IMR-90 (cell line): ENCODE data around the gene INO80D. TPM values are rescaled to one million over a fixed set of nuclear protein-coding genes. Genes with fewer than 3 reads are reported as not detected.

Source experiments
- ATAC-seq: fragments of 200-7000 bp; cut with Tn5 transposase; 2 replicates; pipeline ENCODE4 v1.9.1; 2020; ENCODE audit warnings: low read depth, mild to moderate bottlenecking, moderate library complexity
- BruUV-seq: library from RNA; stranded (reverse); fragments of 400-500 nt; replicated peaks from 2 replicates; lab custom pipeline; 2021; lab: Mats Ljungman, UMichigan
- CTCF ChIA-PET: fragments of 300-600 bp; formaldehyde crosslinking; extraction: SDS; loops from one replicate; lab custom pipeline; 2021; ENCODE audit warnings: antibody characterized with exemption; lab: Yijun Ruan, JAX
- POLR2A ChIA-PET: fragments of 300-600 bp; sonication (Branson Sonifier 250); formaldehyde crosslinking; loops from one replicate; lab custom pipeline; 2022; ENCODE audit warnings: antibody characterized with exemption; ENCODE audit not compliant: unreplicated experiment; lab: Charles Lee
- DNase-seq: peaks from one replicate; pipeline ENCODE4 v3.0.0; 2013
- H2AFZ ChIP-seq: replicated peaks from 2 replicates; pipeline ENCODE3; 2013; ENCODE audit warnings: low read length, mild to moderate bottlenecking; ENCODE audit not compliant: poor library complexity
- H2AK5ac ChIP-seq: 2 replicates; pipeline ENCODE4 v1.6.1; 2013; ENCODE audit warnings: low read depth, low read length, inconsistent platforms
- H2AK9ac ChIP-seq: replicated peaks from 2 replicates; pipeline ENCODE3; 2013; ENCODE audit warnings: mild to moderate bottlenecking, low read depth, low read length, moderate library complexity; ENCODE audit not compliant: poor library complexity
- H2BK120ac ChIP-seq: 2 replicates; pipeline ENCODE4 v1.6.1; 2013; ENCODE audit warnings: low read depth, low read length, inconsistent platforms
- H2BK15ac ChIP-seq: 3 replicates; pipeline ENCODE4 v1.6.1; 2013; ENCODE audit warnings: low read depth, low read length, inconsistent platforms
- H2BK20ac ChIP-seq: 2 replicates; pipeline ENCODE4 v1.6.1; 2013; ENCODE audit warnings: low read depth, mild to moderate bottlenecking, inconsistent platforms, low read length, moderate library complexity
- H2BK5ac ChIP-seq: 2 replicates; pipeline ENCODE4 v1.6.1; 2013; ENCODE audit warnings: mild to moderate bottlenecking, low read depth, low read length, inconsistent platforms; ENCODE audit not compliant: poor library complexity, severe bottlenecking
- H3K14ac ChIP-seq: replicated peaks from 2 replicates; pipeline ENCODE4 v1.6.1; 2013; ENCODE audit warnings: low read depth, low read length, inconsistent platforms
- H3K18ac ChIP-seq: 2 replicates; pipeline ENCODE4 v1.6.1; 2013; ENCODE audit warnings: low read depth, low read length, control low read depth
- H3K23ac ChIP-seq: 2 replicates; pipeline ENCODE4 v1.6.1; 2013; ENCODE audit warnings: low read depth, low read length, inconsistent platforms
- H3K27ac ChIP-seq: 2 replicates; pipeline ENCODE4 v1.5.1; 2013; ENCODE audit warnings: mild to moderate bottlenecking, control low read depth, low read length; ENCODE audit not compliant: insufficient read depth
- H3K27me3 ChIP-seq: 2 replicates; pipeline ENCODE4 v1.6.1; 2013; ENCODE audit warnings: low read length; ENCODE audit not compliant: control insufficient read depth, insufficient read depth
- H3K36me3 ChIP-seq: 2 replicates; pipeline ENCODE4 v1.6.1; 2013; ENCODE audit warnings: low read length, mixed read lengths; ENCODE audit not compliant: control insufficient read depth, insufficient read depth
- H3K4ac ChIP-seq: 2 replicates; pipeline ENCODE4 v1.6.1; 2013; ENCODE audit warnings: low read depth, low read length, inconsistent platforms
- H3K4me1 ChIP-seq: 2 replicates; pipeline ENCODE4 v1.6.1; 2013; ENCODE audit warnings: low read length, mixed read lengths; ENCODE audit not compliant: control insufficient read depth, insufficient read depth
- H3K4me2 ChIP-seq: 2 replicates; pipeline ENCODE4 v1.6.1; 2013; ENCODE audit warnings: low read depth, mild to moderate bottlenecking, control low read depth, low read length, moderate library complexity
- H3K4me3 ChIP-seq: 2 replicates; pipeline ENCODE4 v1.5.1; 2013; ENCODE audit warnings: low read depth, mild to moderate bottlenecking, control low read depth, low read length, moderate library complexity; ENCODE audit not compliant: insufficient read depth
- H3K56ac ChIP-seq: 2 replicates; pipeline ENCODE4 v1.6.1; 2013; ENCODE audit warnings: low read length, inconsistent platforms; ENCODE audit not compliant: insufficient read depth; ENCODE audit errors: extremely low read depth
- H3K79me1 ChIP-seq, 2 experiments: 2 replicates each; pipeline ENCODE4 v1.6.1; 2013; ENCODE audit warnings: low read length in 2 of 2, inconsistent platforms in 1 of 2, low read depth in 1 of 2
- H3K9ac ChIP-seq: 2 replicates; pipeline ENCODE4 v1.6.1; 2013; ENCODE audit warnings: low read depth, low read length, control low read depth
- H3K9me1 ChIP-seq: 2 replicates; pipeline ENCODE4 v1.6.1; 2013; ENCODE audit warnings: low read length, inconsistent platforms; ENCODE audit not compliant: insufficient read depth
- H3K9me3 ChIP-seq: 2 replicates; pipeline ENCODE4 v1.6.1; 2013; ENCODE audit warnings: low read length; ENCODE audit not compliant: control insufficient read depth, insufficient read depth
- H4K20me1 ChIP-seq: 2 replicates; pipeline ENCODE4 v1.6.1; 2013; ENCODE audit warnings: low read length, inconsistent platforms; ENCODE audit not compliant: insufficient read depth
- H4K5ac ChIP-seq: 2 replicates; pipeline ENCODE4 v1.6.1; 2013; ENCODE audit warnings: mild to moderate bottlenecking, low read depth, low read length, control low read depth
- H4K8ac ChIP-seq, 2 experiments: 2 replicates each; pipeline ENCODE4 v1.6.1; 2013; ENCODE audit warnings: low read depth in 2 of 2, low read length in 2 of 2, control low read depth in 1 of 2, inconsistent platforms in 1 of 2
- H4K91ac ChIP-seq: 2 replicates; pipeline ENCODE4 v1.6.1; 2013; ENCODE audit warnings: low read depth, low read length, inconsistent platforms; ENCODE audit not compliant: insufficient read depth
- BHLHE40 ChIP-seq: fragments of 150-350 bp; IDR thresholded peaks from 2 replicates; pipeline ENCODE4 v1.6.1; 2016; ENCODE audit warnings: mild to moderate bottlenecking, low read depth, low read length
- CHD1 ChIP-seq: IDR thresholded peaks from 2 replicates; pipeline ENCODE4 v1.6.1; 2012; ENCODE audit warnings: low read depth, low read length, improper control_type of control experiment
- ELK1 ChIP-seq: fragments of 150-350 bp; IDR thresholded peaks from 2 replicates; pipeline ENCODE4 v1.6.1; 2016; ENCODE audit warnings: low read depth, mild to moderate bottlenecking, low read length, moderate library complexity, borderline replicate concordance
- FOS ChIP-seq: fragments of 150-350 bp; IDR thresholded peaks from 2 replicates; pipeline ENCODE4 v1.6.1; 2016; ENCODE audit warnings: low read depth, low read length
- MXI1 ChIP-seq: IDR thresholded peaks from 2 replicates; pipeline ENCODE4 v1.6.1; 2012; ENCODE audit warnings: low read depth, mild to moderate bottlenecking, low read length, moderate library complexity, borderline replicate concordance
- NFE2L2 ChIP-seq: fragments of 150-350 bp; IDR thresholded peaks from 2 replicates; pipeline ENCODE4 v1.6.1; 2016; ENCODE audit warnings: low read depth, mild to moderate bottlenecking, low read length
- POLR2A ChIP-seq: IDR thresholded peaks from 2 replicates; pipeline ENCODE4 v1.6.1; 2012; ENCODE audit warnings: mild to moderate bottlenecking, low read depth, low read length
- RAD21 ChIP-seq: IDR thresholded peaks from 2 replicates; pipeline ENCODE4 v1.6.1; 2012; ENCODE audit warnings: low read length, improper control_type of control experiment
- RCOR1 ChIP-seq: IDR thresholded peaks from 2 replicates; pipeline ENCODE4 v1.6.1; 2012; ENCODE audit warnings: mild to moderate bottlenecking, low read length, improper control_type of control experiment; ENCODE audit not compliant: insufficient replicate concordance
- RFX5 ChIP-seq: IDR thresholded peaks from 2 replicates; pipeline ENCODE4 v1.8.0; 2012; ENCODE audit warnings: low read depth, mild to moderate bottlenecking, low read length, moderate library complexity
- SMC3 ChIP-seq: fragments of 150-350 bp; IDR thresholded peaks from 2 replicates; pipeline ENCODE4 v1.6.1; 2016; ENCODE audit warnings: low read depth, mild to moderate bottlenecking, antibody characterized with exemption, low read length, moderate library complexity
- USF2 ChIP-seq: fragments of 150-350 bp; IDR thresholded peaks from 2 replicates; pipeline ENCODE4 v1.6.1; 2017; ENCODE audit warnings: mild to moderate bottlenecking, antibody characterized with exemption, low read length, low read depth
- WGBS, 2 experiments: methylation state at CpG; one replicate each; pipeline versions ENCODE4 v1.1.5 to v1.1.7; 2013; ENCODE audit warnings: missing lambda C conversion rate in 2 of 2; ENCODE audit not compliant: insufficient read length in 1 of 2; ENCODE audit errors: extremely low coverage in 2 of 2; 5-methylcytosine and 5-hydroxymethylcytosine counted together
- dilution Hi-C: fragments of 300-500 bp; cut with HindIII; formaldehyde crosslinking; loops from one replicate; pipeline ENCODE4 v1.14.3; 2018; ENCODE audit warnings: low sequenced_read_pairs; ENCODE audit not compliant: unreplicated experiment
- in situ Hi-C: fragments of 300-500 bp; cut with MboI; formaldehyde crosslinking; loops from 3 replicates; pipeline ENCODE4 v1.14.3; 2019; ENCODE audit warnings: low sequenced_read_pairs, inconsistent platforms, mixed read lengths
- intact Hi-C: fragments of 100-400 bp; cut with micrococcal nuclease; formaldehyde crosslinking; loops from 2 replicates; pipeline ENCODE4 v1.10.0; 2022
- polyA plus RNA-seq, 3 experiments: library from polyadenylated mRNA; depleted of rRNA; stranded (reverse); fragments of >200 nt; gene quantifications; 2 replicates each; pipeline ENCODE4 v1.2.3, GENCODE V29; 2012; ENCODE audit warnings: low replicate concordance in 1 of 3
- total RNA-seq: library from RNA; depleted of rRNA; stranded (reverse); fragments of >200 nt; gene quantifications from 2 replicates; pipeline ENCODE4 v1.2.3, GENCODE V29; 2012

The INO80D gene
- total and polyA plus RNA-seq, 2 of the 4 experiments (the other 2 are of a cell fraction), result 0.79 to 4.5 TPM

- no peak overlapping the region for H3K4me3 ChIP-seq
- WGBS, 2 experiments, result no CpG with 5 or more reads among the region's 2 CpGs
- no peak overlapping the region for H2BK15ac ChIP-seq
- H3K27ac ChIP-seq, result no peak overlapping the region
- no peak overlapping the region for H3K9ac ChIP-seq
- H3K14ac ChIP-seq, result no peak overlapping the region
- no peaks in the 10 kb centered on the region for H3K27me3 ChIP-seq
- intact Hi-C loops (loop anchor here (5.0 kb wide), 1 partner anchor 112 kb away; no protein-coding TSS in a partner anchor), in situ Hi-C loops (no loop called here), dilution Hi-C loops (no loop called here)
- no peaks in the 10 kb centered on the region for H3K9me1 ChIP-seq
- H3K79me1 ChIP-seq, result no peaks in the 10 kb centered on the region
- no peaks in the 10 kb centered on the region for H4K20me1 ChIP-seq
- H2BK5ac ChIP-seq, result no peak overlapping the region
- H2BK120ac ChIP-seq, result no peak overlapping the region
- H3K23ac ChIP-seq, result no peak overlapping the region
- TF ChIP-seq BHLHE40 (no peak), RFX5 (no peak), RAD21 (no peak), RCOR1 (no peak), ELK1 (no peak), CHD1 (no peak), MXI1 (no peak), FOS (no peak), POLR2A (no peak), USF2 (no peak), SMC3 (no peak), NFE2L2 (no peak)
- H2BK20ac ChIP-seq, result no peak overlapping the region
- POLR2A ChIA-PET, result no interaction called here
- H3K4me1 ChIP-seq, result no peaks in the 10 kb centered on the region
- ATAC-seq (no peak), DNase-seq (no peak)
- no peak overlapping the region for H2AFZ ChIP-seq
- CTCF ChIA-PET, result no interaction called here
- no peak overlapping the region for H2AK9ac ChIP-seq
- no peak overlapping the region for H3K4ac ChIP-seq
- peaks cover 2% of the 10 kb centered on the region; the same call in 1 of the 2 replicates for H3K9me3 ChIP-seq
- H3K18ac ChIP-seq, result no peak overlapping the region
- no peak overlapping the region for H3K4me2 ChIP-seq
- no peak overlapping the region for H2AK5ac ChIP-seq
- peaks cover 13% of the 10 kb centered on the region for H3K36me3 ChIP-seq
- H4K8ac ChIP-seq, result no peak overlapping the region
- no peak overlapping the region for H4K5ac ChIP-seq
- no TSS peak for BruUV-seq
- no peak overlapping the region for H3K56ac ChIP-seq
- H4K91ac ChIP-seq, result no peak overlapping the region
Measured at GRCh38 chr2:206020171-206020570, 65.8 kb downstream of the INO80D start.
